Inferior parietal cortex (tissue), 1 donor: ENCODE measurements around the gene MLXIP.
"Not testable (repeated sequence)": the region's sequence is repeated elsewhere in the genome, so short reads cannot be mapped to it uniquely, and the experiment has no call there.

Source experiments
- DNase-seq: peaks from one replicate; pipeline ENCODE4 v3.0.0-alpha.2; 2016; ENCODE audit errors: extremely low spot score

MLXIP gene

DNA sequence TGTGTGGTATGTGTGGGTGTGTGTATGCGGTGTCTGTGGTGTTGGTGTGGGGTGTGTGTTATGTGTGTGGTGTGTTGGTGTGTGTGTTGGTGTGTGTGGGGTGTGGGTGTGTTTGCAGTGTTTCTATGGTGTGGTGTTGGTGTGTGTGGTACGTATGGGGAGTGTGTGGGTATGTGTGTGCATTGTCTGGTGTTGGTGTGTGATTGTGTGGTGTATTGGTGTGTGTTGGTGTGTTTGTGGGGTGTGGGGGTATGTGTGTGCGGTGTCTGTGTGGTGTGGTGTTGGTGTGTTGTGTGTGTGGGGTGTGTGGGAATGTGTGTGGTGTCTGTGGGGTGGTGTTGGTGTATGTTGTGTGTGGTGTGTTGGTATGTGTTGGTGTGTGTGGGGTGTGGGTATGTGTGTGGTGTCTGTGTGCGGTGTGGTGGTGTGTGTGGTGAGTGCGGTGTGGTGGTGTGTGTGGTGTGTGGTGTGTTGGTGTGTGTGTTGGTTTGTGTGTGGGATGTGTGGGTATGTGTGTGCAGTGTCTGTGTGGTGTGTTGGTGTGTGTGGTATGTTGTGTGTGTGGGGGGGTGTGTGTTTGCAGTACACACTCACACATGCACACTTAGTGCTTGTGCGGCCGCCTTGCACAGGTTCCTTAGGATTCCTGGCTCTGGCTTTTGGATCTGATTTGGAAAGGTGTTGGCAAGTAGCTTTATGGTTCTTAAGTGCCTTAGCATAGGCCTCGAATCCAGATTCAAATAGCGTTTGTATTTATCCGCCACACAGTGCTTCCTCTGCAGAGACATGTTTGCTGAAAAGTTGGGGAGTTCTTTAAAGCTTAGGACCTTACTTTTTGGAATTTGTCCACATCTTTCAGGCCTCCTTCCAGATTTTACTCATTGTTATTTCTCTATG lies 16.4 kb downstream of the MLXIP start:
- no peak for DNase-seq

DNA sequence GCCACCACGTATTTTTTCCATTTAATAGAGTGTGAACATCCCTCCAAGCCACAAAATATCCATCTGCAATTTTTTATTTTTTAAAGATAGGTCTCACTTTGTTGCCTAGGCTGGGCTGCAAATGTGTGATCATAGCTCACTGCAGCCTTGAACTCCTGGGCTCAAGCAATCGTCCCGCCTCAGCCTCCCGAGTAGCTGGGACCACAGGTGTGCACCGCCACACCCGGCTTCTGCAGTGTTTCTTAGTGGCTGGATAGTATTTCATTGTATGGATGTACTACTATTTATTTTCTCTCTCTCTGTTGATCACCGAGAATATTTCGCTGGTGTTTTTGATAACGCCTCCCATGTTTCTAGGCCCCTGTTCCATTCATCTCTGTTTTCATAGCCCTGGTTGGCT lies 17.5 kb downstream of the MLXIP start:
- no peak for DNase-seq

DNA sequence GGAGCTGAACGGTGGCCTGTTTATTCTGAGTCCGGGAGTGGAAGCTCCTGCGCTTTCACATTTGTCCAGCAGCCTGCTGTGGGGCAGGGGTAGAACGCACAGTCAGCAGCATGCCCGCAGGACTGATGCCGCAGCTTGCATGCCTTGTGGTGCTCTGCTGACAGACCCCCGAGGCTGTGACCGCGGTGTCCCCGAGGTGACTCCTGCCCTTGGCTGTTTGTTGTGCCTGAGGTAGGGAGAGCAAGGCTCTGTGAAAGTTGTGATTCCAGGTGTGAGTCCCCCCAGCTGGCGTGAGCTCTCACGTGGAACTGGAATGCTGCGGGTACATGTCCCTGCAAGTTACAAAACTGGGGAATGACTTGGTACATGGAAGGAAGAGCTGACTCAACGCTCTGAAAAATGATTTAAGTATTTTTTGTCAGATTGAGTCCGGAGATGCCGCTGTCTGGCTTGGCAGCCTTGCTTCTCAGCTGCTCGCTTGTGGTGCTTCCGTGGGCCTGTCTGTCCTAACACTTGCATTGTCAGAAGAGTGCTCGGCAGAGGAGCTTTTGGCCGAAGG lies 18.1 kb downstream of the MLXIP start:
- no peak for DNase-seq

DNA sequence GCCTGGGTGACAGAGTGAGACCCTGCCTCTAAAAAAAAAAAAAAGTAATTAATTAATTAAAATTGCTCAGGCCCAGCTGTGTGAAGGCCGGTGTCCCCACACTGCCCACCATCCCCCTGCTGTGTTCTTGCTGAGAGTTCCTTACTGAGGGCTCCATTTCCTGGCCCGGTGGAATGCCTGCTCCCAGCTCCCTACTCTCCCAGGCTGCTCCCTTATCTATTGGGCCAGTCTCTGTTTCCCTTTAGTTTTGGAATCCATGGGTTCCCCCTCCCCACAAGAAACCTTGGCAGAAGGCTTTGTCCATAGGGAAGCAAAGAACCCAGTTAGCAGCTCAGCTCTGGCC lies 19.0 kb downstream of the MLXIP start:
- no peak for DNase-seq

DNA sequence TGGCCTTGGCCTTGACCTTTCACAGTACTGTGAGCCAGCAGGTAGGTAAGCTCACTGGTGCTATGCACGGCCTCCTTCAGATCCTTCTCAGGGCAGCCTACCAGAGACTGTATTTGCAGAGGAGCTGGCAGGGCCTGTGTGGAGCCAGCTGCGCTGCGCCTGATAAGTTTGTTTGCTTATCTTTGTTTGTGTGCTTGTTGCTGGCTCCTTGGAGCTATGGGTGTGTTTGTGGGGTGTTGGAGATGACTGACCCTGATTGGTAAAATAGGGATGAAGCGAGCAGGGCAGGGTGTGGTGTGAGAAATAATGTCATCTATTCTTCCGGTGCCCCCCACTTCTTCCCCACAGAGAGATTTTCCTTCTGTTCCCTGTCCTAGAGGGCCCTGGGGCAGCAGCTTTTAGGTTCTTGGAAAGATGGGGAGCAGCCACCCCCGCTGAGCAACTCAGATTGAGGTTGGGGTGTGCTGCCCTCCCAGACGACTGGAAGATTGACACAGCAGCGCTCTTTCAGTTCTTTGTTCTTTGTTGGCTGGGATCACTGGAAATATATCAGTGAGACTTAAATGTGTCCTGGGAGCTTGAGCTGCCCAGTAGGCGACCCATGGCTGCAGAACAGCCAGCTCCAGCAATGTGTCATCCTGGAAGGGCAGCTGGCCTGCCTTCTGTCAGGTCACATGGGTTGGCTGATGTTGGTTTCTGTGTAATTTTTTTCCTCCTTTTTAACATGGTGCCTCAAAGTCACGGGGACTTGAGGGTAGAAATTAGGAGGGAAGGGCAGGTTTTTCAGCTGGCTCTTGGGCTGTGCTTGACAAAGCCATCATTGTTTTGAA lies 19.6 kb downstream of the MLXIP start:
- peak; percentile 71 for DNase-seq

DNA sequence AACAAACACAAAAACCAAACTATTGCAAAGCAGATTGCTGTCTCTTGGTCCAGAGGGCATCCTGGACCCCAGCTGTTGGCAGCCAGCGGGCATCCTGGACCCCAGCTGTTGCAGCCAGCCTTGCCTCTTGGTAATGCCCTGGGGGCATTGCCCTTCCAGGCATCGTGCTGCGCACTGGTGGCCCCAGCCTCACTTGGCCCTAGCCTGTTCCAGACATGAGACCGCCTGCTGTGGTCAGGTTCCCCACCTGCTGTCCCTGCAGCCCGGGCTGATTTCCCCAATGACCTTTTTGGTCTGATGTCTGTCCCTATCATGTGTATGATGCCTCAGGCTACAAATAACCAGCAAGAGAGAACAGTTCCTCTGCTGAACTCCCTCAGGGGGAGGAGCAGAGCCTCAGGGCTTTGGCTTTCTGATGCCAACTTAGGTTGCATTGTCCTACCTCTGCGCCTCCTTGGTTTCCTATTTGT lies 20.8 kb downstream of the MLXIP start:
- DNase-seq = no peak

DNA sequence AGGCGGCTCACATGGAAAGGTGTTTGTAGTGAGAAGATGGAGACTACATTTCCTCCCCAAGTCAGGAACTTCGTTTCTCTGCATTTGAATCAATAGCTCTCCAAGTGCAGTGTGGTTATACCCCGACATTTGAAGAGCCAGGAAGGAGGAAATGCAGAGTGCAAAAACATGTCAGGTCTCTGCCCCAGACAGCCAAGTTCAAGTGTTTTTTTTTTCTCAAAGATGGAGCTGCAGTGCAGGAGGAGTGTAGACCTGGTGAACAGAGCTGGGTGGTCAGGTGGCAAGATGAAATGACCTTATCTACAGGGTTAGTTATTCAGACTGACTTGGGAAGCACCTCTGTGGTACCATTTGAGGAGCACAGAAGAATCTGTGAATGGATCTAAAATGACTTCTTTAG lies 21.3 kb downstream of the MLXIP start:
- DNase-seq = no peak

DNA sequence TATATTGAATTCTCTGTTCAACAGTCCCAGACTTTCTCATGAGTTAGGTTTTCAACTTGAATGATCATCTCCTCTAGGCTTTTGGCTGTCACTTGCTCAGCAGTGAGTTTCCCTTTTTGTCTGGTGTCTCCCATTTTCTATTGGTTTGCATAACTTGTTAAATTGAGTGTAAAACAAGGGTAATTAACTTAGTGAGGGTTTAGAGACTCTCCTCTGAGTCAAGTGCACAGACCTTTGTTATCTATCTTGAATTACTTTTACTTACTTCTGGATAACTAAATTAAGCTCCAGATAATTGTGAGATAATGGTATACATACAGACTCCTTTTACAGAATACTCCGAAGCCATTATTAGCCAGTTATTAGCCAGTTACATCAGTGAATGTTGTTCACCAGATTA lies 22.0 kb downstream of the MLXIP start:
- no peak for DNase-seq

DNA sequence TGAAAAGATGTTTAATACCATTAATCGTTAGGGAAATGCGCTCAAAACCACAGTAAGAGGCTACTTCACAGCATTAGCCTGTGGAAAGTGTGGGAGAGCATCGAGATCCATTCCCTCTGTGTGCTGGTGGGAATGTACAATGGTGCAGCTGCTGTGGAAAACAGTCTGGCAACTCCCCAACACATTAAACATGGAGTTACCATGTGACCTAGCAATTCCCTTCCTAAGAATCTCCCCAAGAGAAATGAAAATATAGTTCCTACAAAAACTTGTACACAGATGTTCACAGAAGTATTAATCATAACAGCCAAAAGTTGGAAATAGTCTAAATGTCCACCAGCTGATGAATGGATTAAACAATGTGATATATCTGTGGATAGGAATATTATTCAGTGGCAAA lies 23.8 kb downstream of the MLXIP start:
- no peak for DNase-seq

DNA sequence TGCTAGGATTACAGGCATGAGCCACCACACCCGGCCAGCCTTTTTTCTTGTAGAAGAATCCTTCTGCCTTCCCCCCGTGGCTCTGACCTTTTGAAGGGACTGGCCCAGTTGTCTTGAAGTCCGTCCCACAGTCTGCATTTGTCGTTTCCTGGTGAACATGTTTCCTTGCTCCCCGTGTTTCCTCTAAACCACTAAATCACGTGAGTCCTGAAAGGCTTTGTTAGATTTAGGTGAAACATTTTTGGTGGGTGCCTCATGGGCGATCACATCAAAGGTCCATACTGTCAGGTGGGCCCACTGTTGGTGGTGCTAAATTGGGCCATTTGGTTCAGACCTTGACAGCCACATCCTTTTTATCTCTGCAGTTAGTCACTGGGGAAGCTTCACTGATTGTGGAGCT lies 26.3 kb downstream of the MLXIP start:
- DNase-seq = no peak

DNA sequence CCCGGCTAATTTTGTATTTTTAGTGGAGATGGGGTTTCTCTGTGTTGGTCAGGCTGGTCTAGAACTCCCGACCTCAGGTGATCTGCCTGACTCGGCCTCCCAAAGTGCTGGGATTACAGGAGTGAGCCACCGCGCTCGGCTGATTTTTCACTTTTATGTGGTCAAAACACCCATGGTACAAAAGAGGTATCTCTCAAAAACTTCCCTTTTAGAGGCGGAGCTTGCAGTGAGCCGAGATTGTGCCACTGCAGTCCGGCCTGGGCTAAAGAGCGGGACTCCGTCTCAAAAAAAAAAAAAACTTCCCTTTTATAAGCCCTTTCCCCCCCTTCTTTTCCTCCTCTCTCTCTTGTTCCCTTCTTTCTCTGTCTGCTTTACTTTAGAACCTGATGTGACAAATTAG lies 26.9 kb downstream of the MLXIP start:
- DNase-seq = not testable (repeated sequence)

DNA sequence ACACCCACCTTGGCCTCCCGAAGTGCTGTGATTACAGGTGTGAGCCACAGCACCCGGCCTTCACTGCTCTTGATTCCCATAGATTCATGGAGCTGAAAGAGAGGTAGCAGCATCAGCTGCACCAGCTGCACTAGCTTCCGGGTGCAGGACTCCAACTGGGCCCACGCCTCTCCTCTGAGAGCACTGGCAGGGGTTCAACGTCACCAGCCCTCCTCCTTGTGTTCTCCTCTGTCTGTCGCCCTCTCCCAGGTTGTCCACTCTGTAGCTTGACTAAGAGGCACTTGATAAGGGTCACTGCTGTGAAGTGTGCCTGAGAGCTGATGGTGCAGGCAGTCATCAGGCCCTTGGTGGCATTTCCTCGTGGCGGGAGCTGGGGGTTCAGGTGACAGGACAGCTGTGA lies 28.3 kb downstream of the MLXIP start:
- DNase-seq = no peak

DNA sequence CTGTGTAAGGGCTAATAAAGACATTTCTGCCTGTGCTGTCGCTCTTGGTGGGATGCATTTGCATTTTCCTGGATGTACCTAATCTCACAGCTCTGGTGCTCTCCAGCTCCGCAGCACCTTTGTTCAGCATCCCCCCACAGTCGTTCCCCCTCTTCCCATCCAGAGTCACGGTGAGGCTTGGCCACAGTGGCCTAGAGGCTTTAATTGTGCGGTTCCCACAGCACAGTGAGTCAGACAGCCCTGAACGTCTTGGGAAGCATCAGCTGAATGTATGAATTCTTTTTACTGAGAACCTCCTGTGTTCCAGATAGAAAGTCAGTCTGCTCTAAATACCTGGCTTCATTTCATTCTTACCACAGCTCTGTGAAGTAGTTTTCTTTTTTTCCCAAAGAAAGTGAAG lies 28.7 kb downstream of the MLXIP start:
- no peak for DNase-seq

DNA sequence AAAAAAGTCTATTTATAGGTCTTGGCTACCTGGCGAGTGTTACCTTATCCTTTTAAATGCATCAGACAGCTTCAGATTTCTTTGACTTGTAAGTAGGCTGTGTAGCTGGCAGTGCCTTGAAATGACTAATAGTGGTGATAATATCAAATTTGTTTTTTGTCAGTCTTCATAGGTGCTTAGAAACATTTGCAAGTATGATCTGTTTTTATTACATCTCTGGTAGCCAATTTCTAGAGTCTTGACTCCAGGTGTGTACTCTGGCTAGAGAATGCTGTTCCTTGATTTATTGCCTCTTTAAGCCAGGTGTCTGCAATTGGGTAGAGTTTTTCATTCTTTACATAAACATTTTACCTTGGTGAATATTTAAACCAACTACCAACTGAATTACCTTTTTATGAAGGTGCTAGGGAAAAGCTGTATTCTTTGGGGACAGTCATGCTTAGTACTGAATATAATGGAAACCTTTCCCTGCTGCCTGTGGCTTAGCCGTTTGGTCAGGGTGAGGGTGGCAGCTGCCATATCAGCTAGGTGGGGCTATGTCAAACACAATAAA lies 32.6 kb downstream of the MLXIP start:
- no peak for DNase-seq

DNA sequence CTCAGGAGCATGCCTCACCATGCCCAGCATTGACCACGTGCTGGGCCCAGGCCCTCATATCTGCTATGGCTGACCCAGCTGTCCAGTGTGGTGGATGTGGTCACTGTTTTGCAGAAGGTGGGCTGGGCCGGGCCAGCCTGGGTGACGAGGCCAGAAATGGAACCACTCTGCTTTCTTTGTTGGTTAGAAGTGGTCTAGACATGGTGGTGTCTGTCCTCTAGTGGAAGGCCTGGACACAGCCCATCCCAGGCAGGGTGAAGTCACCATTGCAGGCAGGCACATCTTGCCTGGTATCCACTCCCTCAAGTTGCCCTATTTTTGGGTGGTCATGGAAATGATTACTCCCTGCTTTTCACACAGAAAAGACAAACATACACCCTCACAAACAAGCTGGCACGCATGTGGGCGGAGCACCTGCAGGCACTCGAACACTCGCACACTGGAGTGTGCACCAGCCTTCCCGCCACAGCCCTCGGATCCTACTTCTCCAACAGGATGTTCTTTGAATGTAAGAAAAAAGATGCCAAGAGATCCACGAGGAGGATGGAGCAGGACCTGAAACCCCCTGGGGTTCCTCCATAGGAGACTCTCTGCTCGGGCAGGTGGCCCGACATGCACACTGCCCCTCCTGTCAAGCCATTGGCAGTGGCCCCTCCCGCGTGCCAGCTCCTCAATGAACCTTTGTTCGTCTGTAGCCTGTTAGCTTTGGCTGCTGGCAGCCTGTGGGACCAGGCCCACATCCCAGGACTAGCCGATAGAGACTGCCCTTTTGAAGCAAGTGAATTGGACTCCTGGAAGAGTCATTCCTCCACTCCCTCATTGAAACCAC lies 38.4 kb downstream of the MLXIP start:
- peak; percentile 80 for DNase-seq

DNA sequence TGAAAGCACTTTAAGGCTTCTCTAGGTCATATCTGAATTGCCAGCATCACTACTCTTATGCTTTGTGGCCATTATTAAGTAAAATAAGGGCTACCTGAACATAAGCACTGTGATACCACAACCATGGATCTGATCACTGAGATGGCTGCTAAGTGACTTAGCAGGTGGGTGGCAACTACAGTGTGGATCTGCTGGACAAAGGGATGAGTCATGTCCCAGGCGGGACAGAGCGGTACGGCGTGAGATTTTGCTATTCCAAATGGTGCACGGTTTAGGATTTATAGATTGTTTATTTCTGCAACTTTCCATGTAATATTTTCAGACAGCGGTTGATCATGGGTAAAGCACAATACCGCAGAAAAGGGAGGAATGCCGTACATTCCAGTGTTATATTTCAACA lies 39.4 kb downstream of the MLXIP start:
- DNase-seq = no peak

DNA sequence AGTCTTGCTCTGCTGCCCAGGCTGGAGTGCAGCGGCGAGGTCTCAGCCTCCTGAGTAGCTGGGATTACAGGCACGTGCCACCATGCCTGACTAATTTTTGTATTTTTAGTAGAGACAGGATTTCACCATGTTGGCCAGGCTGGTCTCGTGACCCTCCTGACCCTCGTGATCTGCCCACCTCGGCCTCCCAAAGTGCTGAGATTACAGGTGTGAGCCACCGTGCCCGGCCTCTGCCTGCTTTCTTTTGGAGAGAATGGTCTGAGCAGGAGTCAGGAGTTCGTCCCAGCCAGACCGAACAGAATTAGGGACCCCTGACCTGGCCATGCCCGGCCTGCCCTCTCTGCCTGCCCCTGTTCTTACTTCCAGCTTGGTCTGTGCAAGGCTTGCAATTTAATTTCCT lies 42.8 kb downstream of the MLXIP start:
- DNase-seq = not testable (repeated sequence)

DNA sequence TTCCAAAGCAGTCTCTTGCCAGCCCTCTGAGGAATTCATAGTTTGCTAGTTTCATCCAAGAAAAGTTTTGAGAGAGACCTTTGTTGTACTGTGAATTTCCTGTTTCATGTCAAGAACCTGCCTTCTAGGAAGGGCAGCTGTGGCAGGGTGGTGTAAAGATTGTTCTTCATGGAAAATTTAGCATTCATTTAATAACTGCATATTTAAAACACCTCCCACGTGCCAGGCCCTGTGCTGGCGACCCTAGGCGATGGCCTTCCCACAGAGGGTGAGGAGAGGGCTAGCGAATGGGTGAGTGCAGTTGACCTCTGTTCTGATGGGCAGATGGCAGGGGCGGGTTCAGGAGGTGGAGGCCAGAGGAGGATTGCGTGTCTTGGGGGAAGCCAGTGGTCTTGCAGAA lies 43.2 kb downstream of the MLXIP start:
- DNase-seq = no peak

DNA sequence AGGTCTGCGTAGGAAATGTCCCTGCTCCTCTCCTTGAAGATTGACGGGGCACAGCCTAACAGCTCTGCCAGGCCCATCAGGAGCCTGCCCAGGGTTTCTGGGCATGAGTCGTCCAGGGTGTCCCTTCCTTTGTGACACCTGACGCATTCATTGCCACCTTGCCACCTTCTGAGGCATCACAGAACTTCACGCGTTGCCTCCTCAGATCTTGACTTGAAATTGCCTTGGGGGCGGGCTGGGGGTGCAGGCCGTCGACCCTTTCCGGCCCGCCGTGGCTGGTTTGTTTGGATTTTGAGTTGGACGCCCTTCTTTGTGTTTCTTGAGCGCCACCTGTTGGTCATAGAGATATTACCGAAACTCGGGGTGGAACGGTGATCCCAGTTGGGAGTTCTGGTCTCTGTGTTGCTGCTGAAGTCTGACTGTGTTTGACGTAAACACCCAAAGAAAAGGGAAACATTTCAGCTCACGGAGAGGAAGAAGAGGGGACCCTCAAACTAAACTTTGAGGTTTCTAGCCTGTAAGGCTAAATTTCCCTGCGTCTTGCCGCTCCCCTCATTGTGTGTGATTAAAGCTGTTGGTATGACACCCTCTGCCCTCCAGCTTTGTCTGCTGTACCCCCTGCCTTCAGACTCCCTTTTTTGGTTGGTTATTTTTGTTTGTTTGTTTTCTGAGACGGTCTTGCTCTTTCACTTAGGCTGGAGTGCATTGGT lies 44.6 kb downstream of the MLXIP start:
- DNase-seq = peak; percentile 92

DNA sequence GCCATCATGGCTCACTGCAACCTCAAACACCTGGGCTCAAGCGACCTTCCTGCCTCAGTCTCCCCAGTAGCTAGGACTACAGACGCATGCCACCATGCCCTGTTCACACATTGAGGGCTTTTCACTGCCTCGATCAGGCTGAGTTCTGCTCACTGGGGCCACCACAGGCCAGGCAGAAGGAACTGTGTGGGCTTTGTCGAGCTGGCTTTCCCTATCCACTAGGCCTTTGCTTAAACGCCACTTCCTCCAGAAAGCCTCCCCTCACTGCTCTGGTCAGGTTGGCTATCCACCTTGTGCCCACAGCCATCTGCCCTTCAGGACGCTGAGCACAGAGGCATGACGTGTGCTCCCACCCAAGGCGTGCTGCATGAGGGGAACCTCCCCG lies 45.2 kb downstream of the MLXIP start:
- DNase-seq = no peak

DNA sequence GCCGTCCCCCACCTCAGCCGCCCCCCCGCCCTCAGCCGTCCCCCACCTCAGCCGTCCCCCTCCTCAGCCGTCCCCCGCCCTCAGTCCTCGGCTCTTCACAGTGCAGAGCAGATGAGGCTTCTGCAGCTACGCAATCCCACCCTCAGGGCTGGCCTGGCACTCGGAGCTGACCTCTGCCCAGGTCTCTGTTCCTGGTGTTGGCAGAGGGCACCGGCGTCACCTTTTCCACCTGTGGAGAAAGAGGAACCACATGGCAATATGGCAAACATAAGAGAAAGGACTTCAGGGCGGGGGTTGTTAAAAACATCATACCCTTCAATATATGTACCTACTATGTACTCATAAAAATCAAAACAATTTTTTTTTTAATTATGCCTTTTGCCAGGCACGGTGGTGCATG lies 45.8 kb downstream of the MLXIP start:
- DNase-seq = no peak
